ENCODE data around the gene LRRC4C.

GRCh38 chr11:40134820-40135570, 1324.5 kb downstream of the LRRC4C start:
- no peak for TF ChIP-seq POLR2A (IDR thresholded peaks at IDR 0.05)
- TF ChIP-seq, protein P1, sequence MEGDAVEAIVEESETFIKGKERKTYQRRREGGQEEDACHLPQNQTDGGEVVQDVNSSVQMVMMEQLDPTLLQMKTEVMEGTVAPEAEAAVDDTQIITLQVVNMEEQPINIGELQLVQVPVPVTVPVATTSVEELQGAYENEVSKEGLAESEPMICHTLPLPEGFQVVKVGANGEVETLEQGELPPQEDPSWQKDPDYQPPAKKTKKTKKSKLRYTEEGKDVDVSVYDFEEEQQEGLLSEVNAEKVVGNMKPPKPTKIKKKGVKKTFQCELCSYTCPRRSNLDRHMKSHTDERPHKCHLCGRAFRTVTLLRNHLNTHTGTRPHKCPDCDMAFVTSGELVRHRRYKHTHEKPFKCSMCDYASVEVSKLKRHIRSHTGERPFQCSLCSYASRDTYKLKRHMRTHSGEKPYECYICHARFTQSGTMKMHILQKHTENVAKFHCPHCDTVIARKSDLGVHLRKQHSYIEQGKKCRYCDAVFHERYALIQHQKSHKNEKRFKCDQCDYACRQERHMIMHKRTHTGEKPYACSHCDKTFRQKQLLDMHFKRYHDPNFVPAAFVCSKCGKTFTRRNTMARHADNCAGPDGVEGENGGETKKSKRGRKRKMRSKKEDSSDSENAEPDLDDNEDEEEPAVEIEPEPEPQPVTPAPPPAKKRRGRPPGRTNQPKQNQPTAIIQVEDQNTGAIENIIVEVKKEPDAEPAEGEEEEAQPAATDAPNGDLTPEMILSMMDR (IDR thresholded peaks at IDR 0.05), result no peak

Measured in Peyer's patch (tissue), 4 donors.